Right lobe of liver (tissue), 6 donors: ENCODE data around the gene MYO1D. TPM values are rescaled to one million over a fixed set of nuclear protein-coding genes. Genes with fewer than 3 reads are reported as not detected.
"Not testable (repeated sequence)": the region's sequence is repeated elsewhere in the genome, so short reads cannot be mapped to it uniquely, and the experiment has no call there.

ENCODE experiments used
- ATAC-seq, 4 donors: fragments of 200-7000 bp; cut with Tn5 transposase; one replicate each; pipeline ENCODE4 v1.9.1; 2020; ENCODE audit warnings: mild to moderate bottlenecking in 4 of 4, moderate library complexity in 4 of 4
- DNase-seq, 3 donors: peaks; one replicate each; pipeline ENCODE4 v3.0.0-alpha.2; 2020
- H3K27ac ChIP-seq, 3 donors: fragments of 200-600 bp; one replicate each; pipeline ENCODE4 v1.8.0; 2022
- H3K27me3 ChIP-seq, 2 donors: fragments of 200-600 bp; one replicate each; pipeline ENCODE4 v1.8.0; 2022
- H3K36me3 ChIP-seq, 4 donors: fragments of 200-600 bp; sonication (generic) in 1 of 4; one replicate each; pipeline versions ENCODE4 v1.5.1 to v1.8.0; 2017 to 2022; ENCODE audit warnings: control low read depth in 1 of 4
- H3K4me1 ChIP-seq, 4 donors: fragments of 200-600 bp; sonication (generic) in 1 of 4; one replicate each; pipeline versions ENCODE4 v1.5.1 to v1.8.0; 2017 to 2022; ENCODE audit warnings: control low read depth in 1 of 4
- H3K4me3 ChIP-seq, 3 donors: fragments of 200-600 bp; one replicate each; pipeline ENCODE4 v1.8.0; 2022
- H3K9me3 ChIP-seq, 4 donors: fragments of 200-600 bp; sonication (generic) in 1 of 4; one replicate each; pipeline versions ENCODE4 v1.5.1 to v1.8.0; 2017 to 2022; ENCODE audit warnings: control low read depth in 1 of 4
- POLR2A ChIP-seq: fragments of 450-650 bp; IDR thresholded peaks from one replicate; pipeline ENCODE4 v1.6.1; 2017; ENCODE audit warnings: antibody characterized with exemption, mild to moderate bottlenecking
- WGBS: methylation state at CpG from one replicate; pipeline ENCODE4 v1.1.6; 2018; ENCODE audit warnings: low coverage, low lambda C conversion rate; ENCODE audit not compliant: insufficient coverage; ENCODE audit errors: missing lambda C conversion rate; 5-methylcytosine and 5-hydroxymethylcytosine counted together
- intact Hi-C, 2 donors: fragments of 100-400 bp; cut with DNase I; formaldehyde crosslinking; loops; one replicate each; pipeline versions ENCODE4 v1.11.2 to v1.14.1; 2022
- total RNA-seq, 6 experiments: library from RNA; depleted of rRNA in 2 of 6; stranded (reverse); fragments of >200 nt in 2 of 6; fragmentation: NEBNext Ultra II Directional in 3 of 6; extraction: Animal tissue kit (Norgen Biotek cat#: 25700) in 3 of 6; gene quantifications; one replicate each; pipeline versions ENCODE4 v1.1.0 to v1.2.4, GENCODE V29; 2016 to 2023
- TF ChIP-seq, protein P1 (sequence below), 4 donors: fragments of 200-600 bp in 3 of 4; fragments of 450-650 bp in 1 of 4; IDR thresholded peaks; one replicate each; pipeline versions ENCODE4 v1.5.1 to v1.8.0; 2016 to 2022; ENCODE audit warnings: antibody characterized with exemption in 4 of 4, mild to moderate bottlenecking in 2 of 4
- donor health status: DM: no; HTN: yes; CAD: no.
- donor health status: DM: no; HTN: no; CAD: no.
- donor health status: DM: no; HTN: no; CAD: no.
- donor health status: DM: no; HTN: yes; CAD: no.
- donor health status: DM: no; HTN: yes; CAD: no.

MYO1D gene
- total RNA-seq, 6 experiments from 2014 or later, result 17.6 to 25.7 (median 21.0) TPM

DNA sequence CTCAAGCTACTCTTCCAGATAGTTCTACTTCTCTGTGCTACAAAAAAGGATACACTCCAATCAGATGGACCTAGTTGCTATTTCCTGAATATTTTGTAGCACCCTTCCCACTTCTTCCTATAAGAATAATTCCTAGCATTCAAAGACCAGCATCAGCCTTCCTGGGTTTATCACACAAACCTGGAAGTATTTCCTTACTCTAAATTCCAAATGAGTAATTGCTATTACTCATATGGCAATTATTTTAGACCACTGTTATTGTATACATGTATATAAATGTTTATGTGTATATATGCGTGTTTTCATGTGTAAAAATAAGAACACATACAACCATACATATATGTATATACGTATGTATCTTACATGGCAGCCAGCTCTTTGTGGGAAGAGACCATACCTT is 130.6 kb downstream of the MYO1D start:
- peaks cover 0 to 19% (median 0%) of the 10 kb centered on the region in 4 donors for H3K4me1 ChIP-seq
- intact Hi-C loops, result no loop called here
- TF ChIP-seq, protein P1, sequence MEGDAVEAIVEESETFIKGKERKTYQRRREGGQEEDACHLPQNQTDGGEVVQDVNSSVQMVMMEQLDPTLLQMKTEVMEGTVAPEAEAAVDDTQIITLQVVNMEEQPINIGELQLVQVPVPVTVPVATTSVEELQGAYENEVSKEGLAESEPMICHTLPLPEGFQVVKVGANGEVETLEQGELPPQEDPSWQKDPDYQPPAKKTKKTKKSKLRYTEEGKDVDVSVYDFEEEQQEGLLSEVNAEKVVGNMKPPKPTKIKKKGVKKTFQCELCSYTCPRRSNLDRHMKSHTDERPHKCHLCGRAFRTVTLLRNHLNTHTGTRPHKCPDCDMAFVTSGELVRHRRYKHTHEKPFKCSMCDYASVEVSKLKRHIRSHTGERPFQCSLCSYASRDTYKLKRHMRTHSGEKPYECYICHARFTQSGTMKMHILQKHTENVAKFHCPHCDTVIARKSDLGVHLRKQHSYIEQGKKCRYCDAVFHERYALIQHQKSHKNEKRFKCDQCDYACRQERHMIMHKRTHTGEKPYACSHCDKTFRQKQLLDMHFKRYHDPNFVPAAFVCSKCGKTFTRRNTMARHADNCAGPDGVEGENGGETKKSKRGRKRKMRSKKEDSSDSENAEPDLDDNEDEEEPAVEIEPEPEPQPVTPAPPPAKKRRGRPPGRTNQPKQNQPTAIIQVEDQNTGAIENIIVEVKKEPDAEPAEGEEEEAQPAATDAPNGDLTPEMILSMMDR (IDR thresholded peaks at IDR 0.05), result no peak
- no peak for TF ChIP-seq POLR2A
- H3K27ac ChIP-seq, result no peak overlapping the region
- no peak for ATAC-seq
- no peak for DNase-seq
- H3K4me3 ChIP-seq, result no peak overlapping the region
- 94% methylated on average over 2 of the region's 2 CpGs for WGBS
- H3K36me3 ChIP-seq, result no peaks in the 10 kb centered on the region
- no peaks in the 10 kb centered on the region for H3K9me3 ChIP-seq
- no peaks in the 10 kb centered on the region for H3K27me3 ChIP-seq

DNA sequence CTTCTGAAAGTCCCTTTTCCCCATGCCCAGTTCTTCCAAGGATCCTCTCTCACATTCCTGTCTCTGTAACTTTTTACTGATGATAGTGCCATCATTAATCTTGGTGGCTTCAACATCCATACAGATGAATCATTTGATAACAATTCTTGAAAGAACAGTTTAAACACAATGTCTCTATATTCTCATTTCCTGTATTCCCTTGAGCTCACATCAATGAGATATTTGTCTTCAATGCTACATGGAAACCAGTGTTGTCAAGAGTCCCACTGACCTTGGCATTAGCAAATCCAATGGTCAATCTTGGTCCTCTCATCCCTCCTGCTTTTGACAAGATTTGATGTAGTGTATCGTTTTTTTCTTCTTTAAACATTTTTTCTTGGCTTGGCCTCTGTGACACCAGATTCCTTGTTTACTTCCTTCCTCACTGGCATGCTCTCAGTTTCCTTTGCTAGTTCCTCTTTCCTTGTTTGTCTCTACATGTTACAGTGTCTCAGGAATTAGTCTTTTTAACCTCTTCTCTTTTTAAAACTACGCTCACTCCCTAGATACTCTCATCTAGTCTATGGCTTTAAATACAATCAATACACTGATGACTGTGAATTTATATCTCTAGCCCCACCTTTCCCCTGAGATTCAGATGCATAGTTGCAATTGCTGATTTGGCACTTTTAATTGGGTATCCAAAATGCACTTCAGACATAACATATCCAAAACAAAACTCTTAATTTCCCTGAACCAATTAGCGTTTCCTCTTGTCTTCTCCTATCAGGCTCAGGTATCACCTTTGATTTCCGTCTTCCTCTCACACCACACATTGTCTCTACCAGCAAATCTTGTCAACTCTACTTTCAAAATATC is 134.0 kb downstream of the MYO1D start:
- intact Hi-C loops, result no loop called here
- peaks cover 0 to 14% (median 0%) of the 10 kb centered on the region in 4 donors for H3K4me1 ChIP-seq
- no peak overlapping the region for H3K27ac ChIP-seq
- H3K36me3 ChIP-seq, result no peaks in the 10 kb centered on the region
- no peak for TF ChIP-seq POLR2A
- TF ChIP-seq, protein P1 (IDR thresholded peaks at IDR 0.05), result no peak
- H3K4me3 ChIP-seq, result no peak overlapping the region
- DNase-seq (no peak), ATAC-seq (peak in 1 of 4 donors; percentile 49)
- 63% methylated on average over 4 of the region's 4 CpGs for WGBS
- no peaks in the 10 kb centered on the region for H3K27me3 ChIP-seq
- H3K9me3 ChIP-seq, result no peaks in the 10 kb centered on the region

DNA sequence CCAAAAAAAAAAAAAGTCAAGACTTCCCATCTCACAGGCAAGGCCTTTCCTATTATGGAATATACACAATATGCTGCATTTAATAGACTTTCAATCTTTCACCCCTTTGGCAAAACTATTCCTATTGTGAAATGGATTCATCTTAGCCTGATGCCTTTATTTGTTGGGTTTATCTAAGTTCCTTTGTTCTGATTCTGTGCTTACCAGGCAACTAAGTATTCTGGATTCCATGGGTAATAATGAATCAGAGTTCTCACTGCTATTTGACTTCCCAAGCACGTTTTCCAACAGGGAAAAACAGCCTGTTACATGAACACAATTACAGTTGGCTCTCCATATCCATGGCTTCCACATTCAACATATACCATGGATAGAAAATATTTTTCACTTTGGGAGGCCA is 135.5 kb downstream of the MYO1D start:
- Histone ChIP-seq H3K27me3 (no peaks in the 10 kb centered on the region), H3K36me3 (no peaks in the 10 kb centered on the region), H3K4me3 (no peak overlapping the region), H3K27ac (no peak overlapping the region), H3K9me3 (no peaks in the 10 kb centered on the region), H3K4me1 (no peaks in the 10 kb centered on the region)
- WGBS, result no CpG with 5 or more reads among the region's 1 CpG
- intact Hi-C loops, result no loop called here
- DNase-seq (no peak), ATAC-seq (no peak)
- TF ChIP-seq, protein P1 (IDR thresholded peaks at IDR 0.05), result no peak
- TF ChIP-seq POLR2A, result no peak

DNA sequence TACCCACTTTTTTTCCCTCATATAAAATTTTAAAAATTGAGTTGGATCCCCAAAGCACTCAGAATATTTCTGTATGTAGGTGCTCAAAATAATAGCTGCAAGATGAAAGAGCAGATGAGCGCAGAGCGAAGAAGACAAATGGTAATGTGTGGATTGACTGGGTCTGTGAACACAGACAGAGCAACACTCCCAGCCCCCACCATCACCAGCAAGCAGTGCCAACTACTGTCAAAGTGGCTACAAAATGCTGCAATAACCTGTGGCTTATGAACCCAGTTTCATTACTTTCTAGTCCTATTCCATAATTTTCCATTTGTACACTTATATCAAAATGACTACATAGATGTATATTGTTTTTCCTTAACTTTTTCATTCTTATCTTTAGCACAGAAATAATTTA is 137.2 kb downstream of the MYO1D start:
- TF ChIP-seq, protein P1 (IDR thresholded peaks at IDR 0.05), result no peak
- TF ChIP-seq POLR2A, result no peak
- no peaks in the 10 kb centered on the region for H3K36me3 ChIP-seq
- 100% methylated on average over 2 of the region's 2 CpGs for whole genome bisulfite sequencing
- no peaks in the 10 kb centered on the region for H3K27me3 ChIP-seq
- no peak overlapping the region for H3K4me3 ChIP-seq
- intact Hi-C loops, result no loop called here
- no peaks in the 10 kb centered on the region for H3K9me3 ChIP-seq
- H3K27ac ChIP-seq, result no peak overlapping the region
- no peaks in the 10 kb centered on the region for H3K4me1 ChIP-seq
- no peak for DNase-seq
- ATAC-seq, result no peak

DNA sequence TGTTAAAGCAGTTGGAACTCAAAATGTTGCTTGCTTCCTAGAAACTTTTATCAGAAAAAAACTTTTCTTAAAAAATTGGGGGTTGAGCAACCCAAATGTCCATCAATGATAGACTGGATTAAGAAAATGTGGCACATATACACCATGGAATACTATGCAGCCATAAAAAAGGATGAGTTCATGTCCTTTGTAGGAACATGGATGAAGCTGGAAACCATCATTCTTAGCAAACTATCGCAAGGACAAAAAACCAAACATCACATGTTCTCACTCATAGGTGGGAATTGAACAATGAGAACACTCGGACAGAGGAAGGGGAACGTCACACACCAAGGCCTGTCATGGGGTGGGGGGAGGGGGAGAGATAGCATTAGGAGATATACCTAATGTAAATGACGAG is 137.8 kb downstream of the MYO1D start:
- H3K36me3 ChIP-seq, intact Hi-C loops, H3K4me1 ChIP-seq, H3K27ac ChIP-seq, ATAC-seq, H3K27me3 ChIP-seq, H3K4me3 ChIP-seq, DNase-seq, H3K9me3 ChIP-seq: not testable (repeated sequence)
- 50% methylated on average over 4 of the region's 4 CpGs for WGBS
